IPS DF 19.7 (cell line): Measurements from ENCODE around the gene TMEM82.

Experiments used
- DNase-seq: peaks from one replicate; pipeline ENCODE4 v3.0.0-alpha.2; 2013; ENCODE audit warnings: low read depth, low spot score

Gene TMEM82

DNA sequence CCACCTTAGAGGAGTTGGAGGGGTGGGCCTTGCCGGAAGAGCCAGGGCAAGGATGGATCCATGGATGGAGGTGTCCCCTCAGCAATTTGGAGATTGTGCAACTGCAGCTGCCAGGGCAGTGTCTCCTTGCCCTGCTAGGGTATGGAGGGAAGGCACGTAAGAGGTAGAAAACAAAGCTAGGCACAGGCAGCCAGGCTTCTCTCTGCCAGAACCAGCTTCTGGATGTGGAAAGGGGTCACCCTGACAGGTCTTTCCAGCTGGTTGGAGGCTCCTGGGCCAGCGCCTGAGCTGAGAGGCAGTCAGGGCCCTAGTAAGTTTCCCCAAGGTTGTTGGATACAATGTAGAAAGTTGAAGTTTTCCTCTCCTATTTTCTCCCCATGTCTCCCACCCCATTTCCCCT lies 21.4 kb upstream of the TMEM82 start:
- no peak for DNase-seq

DNA sequence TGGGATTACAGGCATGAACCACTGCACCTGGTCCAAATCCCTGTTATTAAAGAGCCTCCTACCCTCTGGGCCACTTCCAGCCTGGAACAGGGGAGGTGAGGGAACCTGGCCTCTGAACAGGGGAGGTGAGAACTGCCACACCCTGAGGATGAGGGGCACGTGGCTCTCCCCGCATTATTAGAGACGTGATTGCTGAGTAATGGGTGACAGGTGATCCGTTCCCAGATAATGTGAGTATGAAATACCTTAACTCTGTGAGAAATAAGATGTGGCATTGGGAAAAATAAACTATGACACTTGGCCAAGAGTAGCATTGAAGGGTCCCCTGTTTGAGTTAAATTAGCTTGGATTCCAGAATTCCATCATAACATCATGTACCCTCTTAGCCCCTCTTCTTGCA lies 19.9 kb upstream of the TMEM82 start:
- DNase-seq, result no peak

DNA sequence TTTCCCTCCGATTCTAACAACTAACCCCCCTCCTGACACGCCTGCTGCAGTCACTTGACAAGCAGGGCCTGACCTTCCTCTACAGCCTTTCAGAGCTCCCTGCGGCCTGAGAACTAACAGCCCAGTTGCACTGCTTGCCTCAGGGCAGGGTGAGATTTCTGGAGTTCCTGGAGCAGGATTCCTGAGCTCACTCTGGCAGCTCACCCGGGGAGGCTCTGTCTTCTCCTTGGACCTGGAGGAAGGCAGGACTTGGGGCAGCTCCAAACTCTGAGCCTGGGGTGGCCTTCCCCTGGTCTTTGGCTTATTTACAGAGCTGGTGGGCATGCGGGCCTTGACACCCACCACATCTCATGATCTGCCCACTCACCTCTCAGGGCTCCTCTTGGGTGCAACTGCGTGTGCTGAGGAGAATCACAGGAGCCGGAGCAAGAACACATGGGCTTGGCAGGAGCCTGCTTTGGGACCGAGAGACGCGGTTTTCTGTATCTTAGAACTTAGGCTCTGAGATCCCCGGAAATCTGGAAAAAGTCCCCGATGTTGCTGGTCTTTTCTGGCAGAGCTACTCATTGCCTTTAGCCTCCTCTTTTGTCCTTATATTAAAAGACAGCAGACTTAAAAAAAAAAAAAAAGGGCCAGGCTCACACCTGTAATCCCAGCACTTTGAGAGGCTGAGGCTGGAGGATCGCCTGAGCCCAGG lies 19.3 kb upstream of the TMEM82 start:
- DNase-seq, result no peak

DNA sequence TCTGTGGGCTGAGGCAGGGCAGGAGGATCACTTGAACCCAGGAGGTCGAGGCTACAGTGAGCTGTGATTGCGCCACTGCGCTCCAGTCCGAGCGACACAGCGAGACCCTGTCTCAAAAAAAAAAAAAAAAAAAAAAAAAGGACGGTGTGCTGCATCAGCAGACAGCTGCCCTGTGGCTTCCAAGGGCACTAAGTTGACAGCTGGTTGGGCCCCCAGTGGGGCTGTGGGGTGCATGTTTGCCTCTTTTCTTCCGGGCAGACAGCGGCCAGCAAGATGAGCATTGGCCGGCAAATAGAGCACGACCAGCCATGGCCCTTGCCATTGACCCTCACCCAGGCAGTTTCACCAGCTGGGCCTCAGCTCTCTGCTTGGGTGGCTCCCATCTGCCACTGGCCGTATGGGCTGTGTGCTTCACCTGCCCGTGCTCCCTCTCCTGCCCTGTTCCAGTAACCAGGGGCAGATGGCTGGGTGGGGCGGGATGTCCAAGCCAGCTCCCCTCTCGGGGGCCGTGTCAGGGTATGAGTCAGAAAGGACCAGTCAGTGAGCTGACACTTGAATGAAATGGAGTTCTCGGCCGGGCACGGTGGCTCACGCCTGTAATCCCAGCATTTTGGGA lies 18.6 kb upstream of the TMEM82 start:
- no peak for DNase-seq

DNA sequence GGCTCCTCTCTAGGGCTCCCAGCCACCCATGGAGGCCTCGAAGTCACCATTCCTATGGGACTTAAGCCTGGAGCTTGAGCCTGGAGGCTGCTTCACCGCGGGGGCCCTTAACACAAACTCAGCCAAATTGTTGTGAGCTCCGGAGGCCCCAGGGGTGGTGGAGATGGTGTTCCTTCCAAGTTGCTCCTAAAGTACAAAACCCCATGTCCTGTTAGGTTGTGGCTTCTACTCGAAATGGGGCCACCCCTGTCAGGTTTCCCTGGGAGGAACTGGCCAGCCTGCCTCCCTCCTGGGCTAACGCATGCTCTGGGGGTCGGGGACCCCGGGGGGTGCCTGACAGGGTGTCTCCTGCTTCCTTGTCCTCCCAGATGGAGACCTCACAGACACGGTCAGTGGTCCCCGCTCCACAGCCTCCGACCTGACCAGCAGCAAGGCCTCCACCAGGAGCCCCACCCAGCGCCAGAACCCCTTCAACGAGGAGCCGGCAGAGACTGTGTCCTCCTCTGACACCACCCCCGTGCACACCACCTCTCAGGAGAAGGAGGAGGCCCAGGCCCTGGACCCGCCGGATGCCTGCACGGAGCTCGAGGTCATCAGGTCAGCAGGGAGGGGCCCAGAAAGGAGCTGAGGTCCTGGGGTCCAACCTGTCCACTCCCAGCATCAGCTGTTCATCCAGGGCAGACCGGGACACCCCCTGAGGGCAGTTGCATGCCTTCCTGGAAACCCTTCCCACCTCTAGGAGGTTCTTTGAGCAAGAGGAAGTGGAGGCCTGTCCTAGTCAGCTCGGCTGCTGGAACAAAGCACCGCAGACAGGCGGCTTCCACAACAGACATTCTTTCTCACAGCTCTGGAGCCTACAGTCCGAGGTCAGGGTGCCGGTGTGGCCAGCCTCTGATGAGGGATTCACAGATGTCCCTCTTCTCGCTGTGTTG lies 17.1 kb upstream of the TMEM82 start:
- no peak for DNase-seq

DNA sequence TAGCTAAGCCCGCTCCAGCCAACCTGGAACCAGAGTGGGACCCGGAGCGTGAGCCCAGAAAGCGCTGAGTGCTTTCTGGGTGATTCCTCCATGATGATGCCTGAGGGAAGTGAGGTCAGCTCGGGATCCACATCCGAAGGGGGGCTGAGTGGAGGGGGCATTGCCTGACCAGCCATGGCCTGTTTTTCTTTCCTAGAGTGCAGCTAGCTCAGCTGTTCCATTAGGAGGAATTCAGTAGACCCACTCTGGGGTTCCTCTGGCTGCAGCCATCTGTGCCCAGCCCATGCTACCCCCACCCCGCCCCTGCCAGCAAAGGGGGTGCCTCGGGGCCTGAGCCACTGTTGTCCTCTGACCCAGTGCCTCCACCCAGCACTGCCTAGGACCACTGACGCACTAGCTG lies 15.8 kb upstream of the TMEM82 start:
- DNase-seq, result no peak

DNA sequence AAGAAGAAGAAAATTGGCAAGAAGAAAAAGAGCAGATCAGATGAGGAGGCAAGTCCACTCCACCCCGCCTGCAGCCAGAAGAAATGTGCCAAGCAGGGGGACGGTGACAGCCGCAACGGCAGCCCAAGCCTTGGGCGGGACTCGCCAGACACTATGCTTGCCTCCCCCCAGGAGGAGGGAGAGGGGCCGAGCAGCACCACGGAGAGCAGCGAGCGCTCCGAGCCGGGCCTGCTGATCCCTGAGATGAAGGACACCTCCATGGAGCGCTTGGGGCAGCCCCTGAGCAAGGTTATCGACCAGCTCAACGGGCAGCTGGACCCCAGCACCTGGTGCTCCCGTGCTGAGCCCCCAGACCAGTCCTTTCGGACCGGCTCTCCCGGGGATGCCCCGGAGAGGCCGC lies 15.3 kb upstream of the TMEM82 start:
- no peak for DNase-seq

DNA sequence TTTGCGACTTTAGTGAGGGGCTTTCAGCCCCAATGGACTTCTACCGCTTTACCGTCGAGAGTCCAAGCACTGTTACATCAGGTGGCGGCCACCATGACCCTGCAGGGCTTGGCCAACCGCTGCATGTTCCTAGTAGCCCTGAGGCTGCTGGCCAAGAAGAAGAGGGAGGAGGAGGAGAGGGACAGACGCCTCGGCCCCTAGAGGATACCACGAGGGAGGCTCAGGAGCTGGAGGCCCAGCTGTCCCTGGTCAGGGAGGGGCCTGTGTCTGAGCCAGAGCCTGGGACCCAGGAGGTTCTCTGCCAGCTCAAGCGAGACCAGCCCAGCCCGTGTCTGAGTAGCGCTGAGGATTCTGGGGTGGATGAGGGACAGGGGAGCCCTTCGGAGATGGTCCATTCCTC lies 14.9 kb upstream of the TMEM82 start:
- DNase-seq, result no peak

DNA sequence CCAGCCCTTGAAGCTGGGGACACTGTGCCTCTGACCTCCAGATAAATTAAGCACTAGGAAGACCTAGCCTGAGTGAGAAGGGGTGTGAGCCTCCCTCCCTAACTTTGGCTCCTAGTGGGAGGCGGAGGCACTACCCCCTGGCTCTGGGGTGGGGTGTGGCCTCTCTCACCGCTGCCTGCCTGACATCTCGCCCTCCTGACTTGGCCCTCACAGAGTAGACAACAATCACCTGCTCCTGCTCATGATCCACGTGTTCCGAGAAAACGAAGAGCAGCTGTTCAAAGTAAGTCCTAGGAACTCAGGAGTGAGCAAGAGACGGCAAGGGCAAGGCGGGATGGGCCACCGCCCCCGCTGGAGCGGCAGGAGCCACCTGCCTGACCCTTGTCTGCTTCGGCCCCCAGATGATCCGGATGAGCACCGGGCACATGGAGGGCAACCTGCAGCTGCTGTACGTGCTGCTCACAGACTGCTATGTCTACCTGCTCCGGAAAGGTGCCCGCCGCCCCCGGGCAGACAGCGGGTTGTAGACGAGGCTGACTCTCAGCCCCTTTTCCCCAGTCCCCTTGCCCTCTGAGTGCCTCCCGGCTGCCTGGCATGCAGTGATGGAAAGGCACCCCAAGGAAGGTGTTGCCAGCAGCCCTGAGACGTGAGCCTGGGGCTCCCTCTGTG lies 14.3 kb upstream of the TMEM82 start:
- DNase-seq, result no peak

DNA sequence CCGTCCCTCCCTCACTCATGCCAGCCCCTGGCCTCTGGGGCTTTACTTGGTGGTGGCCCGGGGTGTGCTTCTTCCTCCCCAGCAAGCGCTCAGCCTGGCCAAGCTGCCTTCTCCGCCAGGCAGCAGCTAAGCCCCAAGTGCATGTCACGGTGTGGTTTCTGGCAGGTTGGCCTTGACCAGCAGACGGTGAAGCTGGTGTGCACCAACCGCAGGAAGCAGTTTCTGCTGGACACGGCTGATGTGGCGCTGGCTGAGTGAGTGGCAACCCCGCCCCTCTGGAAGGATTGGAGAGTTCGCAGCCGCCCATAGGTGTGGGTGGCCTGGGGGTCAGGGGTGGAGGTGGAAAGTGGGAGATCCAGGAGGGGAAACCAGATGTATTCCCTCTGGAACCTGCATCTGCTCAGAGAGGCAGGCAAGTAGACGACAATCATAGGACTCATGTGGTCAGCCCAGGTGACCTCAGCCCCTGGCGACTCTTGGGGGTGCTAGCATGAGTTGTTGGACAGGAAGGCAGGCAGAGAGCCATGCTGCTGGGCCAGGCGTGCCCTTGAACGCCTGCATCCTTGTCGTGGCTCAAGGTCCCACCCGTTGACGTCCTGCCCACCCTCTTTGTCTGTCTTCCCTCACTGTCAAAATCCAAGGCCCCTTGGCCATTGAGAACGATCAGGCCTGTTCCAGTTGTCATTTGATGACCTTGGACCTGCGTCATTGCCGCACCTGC lies 13.2 kb upstream of the TMEM82 start:
- no peak for DNase-seq

DNA sequence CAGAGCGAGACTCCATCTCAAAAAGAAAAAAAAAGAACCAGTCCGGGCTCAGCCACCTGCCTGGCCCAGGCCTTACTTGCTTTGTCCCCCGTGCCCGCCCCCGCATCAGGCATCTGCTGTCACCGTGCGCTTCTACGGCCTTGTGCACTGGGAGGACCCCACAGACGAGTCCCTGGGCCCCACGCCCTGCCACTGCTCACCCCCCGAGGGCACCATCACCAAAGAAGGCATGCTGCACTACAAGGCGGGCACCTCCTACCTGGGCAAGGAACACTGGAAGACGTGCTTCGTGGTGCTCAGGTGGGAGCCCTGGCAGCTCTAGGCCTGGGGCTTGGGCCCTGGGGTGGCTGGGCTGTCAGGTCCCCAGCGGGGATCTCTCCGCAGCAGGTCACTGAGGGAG lies 11.9 kb upstream of the TMEM82 start:
- DNase-seq, result no peak

DNA sequence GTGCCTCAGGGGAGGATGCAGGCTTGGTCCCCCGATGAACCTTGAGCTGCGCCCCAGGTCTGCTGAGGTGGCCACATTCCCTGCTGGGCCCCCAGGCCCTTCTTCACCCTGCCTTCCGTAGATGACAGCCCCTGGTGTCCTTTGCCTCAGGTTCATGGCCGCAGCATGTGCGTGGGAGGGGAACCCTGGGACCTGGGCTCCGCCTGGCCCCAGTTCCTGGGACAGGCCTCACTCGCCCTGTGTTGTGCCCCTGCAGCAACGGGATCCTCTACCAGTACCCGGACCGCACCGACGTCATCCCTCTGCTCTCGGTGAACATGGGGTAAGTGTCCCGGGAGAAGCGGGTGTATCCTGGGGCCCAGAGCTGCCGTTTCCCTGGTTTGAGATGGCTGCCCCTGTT lies 11.4 kb upstream of the TMEM82 start:
- DNase-seq, result no peak

DNA sequence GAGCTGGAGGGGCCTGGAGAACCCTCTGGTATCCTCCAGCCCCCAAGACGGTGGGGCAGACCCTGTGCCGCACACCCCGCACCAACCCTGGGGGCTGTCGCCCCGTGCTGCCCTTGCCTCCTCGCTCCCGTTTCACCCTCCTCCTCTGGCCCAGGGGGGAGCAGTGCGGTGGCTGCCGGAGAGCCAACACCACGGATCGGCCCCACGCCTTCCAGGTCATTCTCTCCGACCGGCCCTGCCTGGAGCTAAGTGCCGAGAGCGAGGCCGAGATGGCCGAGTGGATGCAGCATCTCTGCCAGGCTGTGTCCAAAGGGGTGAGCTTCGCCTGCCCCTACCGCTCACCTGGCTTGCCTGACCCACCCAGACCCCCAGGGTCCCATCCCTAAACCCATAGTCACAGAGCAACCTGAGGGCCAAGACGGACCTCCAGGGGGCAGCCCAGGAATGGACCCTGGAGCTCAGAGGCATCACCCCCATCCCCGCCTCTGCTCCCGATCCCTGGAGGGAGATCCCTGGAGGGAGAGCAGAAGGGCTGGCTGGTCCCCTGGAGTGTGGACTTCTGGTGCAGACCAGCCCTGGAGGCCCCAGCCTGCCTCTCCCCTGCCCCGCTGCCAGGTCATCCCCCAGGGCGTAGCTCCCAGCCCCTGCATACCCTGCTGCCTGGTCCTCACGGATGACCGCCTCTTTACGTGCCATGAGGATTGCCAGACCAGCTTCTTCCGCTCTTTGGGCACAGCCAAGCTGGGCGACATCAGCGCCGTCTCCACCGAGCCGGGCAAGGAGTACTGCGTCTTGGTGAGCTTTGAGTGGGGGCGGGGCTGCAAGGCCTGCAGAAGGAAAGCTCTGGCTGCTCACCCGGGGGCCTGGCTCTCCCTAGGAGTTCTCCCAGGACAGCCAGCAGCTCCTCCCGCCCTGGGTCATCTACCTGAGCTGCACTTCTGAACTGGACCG lies 10.3 kb upstream of the TMEM82 start:
- no peak for DNase-seq

DNA sequence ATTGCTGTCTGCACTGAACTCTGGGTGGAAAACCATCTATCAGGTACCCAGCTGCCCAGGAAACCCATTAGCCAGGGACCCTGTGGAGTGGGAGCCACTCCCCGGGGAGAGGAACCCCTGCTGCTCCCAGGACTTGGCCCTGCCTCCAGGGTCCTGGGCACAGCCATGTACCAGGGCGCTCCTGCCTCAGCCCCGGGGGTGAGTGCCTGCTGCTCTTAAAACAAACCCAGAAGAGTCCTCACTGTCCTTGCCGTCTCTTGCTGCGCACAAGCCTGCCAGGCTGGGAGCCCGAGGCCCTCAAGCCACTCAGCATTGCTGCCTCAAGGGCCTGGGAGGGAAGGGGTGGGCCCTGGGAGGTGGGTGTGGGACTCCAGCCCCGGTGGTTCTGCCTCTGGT lies 9.6 kb upstream of the TMEM82 start:
- no peak for DNase-seq

DNA sequence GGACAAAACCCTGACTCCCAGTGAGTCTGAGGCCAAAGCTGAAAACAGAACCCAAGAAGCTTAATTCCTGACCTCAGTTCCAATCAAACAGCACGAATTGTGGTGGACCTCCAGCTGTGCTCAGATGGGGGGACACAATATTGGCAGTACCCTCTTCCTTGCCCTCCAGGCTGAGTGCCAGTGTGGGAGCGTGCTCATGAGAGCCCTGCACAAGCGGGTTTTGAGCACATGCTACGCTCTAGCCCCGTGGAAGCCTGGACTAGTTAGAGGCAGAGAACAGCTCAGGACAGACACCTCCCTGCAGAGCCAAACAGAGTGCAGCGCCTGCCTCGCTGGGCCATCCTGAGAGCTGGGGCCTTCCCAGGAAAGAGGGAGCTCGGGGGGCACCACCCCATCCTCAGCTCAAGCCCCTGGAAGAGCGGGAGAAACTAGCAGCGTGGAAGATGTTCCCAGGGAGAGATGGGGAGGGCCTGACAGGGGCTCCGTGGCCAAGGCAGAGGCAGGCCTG lies 9.0 kb upstream of the TMEM82 start:
- no peak for DNase-seq

DNA sequence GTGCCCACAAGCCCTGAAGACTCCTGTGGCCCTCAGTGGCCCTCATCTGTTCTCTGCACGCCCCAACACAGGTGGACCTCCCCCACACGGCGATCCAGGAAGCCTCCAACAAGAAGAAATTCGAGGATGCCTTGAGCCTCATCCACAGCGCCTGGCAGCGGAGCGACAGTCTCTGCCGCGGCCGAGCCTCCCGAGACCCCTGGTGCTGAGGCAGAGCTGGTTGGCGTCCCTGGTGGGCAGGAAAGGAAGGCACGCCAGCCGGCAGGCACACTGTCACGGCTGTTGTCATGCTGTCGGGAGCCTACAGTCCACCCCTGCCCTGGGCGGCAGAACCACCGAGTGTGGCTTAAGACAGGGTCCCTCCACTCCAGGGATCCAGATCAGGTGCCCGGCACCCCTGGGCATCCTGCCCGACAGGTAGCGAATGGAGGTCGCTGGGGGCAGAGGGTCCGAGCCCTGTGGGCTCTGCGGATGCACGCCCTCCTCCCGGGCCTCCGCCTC lies 8.5 kb upstream of the TMEM82 start:
- no peak for DNase-seq

DNA sequence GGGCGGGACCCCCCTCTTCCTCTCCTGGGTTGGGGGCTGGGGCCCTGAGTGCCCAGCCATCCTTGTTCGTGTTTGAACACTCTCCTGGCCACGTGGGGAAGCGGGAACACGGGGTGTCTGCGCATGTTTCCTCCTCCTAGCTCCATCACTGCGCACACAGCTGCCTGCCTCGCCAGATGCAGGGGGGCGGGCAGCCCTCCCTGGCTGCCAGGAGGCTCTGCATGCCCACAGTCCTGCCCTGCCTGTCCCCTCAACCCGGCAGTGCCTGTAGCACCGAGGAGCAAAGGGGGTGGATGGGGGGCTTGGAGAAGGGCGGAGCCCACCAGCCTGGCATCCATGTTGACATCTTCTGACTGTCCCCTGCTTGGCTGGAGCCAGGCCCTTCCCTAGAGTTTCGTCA lies 8.0 kb upstream of the TMEM82 start:
- DNase-seq, result no peak

DNA sequence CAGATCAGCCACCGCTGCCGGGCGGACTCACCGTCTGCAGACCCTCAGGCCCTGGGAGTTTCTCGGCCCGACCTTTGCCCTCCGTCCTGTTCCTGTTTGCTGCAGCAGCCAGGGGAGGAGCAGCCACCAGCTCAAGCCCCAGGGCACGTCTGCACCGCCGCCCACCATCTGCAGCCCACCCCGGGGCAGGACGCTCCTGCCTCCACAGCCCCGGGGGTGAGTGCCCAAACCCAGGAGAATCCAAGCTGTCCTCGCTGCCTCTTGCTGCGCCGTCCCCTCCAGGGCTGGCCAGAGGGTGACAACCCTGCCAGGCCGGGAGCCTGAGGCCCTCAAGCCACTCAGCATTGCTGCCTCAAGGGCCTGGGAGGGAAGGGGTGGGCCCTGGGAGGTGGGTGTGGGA lies 7.4 kb upstream of the TMEM82 start:
- no peak for DNase-seq

DNA sequence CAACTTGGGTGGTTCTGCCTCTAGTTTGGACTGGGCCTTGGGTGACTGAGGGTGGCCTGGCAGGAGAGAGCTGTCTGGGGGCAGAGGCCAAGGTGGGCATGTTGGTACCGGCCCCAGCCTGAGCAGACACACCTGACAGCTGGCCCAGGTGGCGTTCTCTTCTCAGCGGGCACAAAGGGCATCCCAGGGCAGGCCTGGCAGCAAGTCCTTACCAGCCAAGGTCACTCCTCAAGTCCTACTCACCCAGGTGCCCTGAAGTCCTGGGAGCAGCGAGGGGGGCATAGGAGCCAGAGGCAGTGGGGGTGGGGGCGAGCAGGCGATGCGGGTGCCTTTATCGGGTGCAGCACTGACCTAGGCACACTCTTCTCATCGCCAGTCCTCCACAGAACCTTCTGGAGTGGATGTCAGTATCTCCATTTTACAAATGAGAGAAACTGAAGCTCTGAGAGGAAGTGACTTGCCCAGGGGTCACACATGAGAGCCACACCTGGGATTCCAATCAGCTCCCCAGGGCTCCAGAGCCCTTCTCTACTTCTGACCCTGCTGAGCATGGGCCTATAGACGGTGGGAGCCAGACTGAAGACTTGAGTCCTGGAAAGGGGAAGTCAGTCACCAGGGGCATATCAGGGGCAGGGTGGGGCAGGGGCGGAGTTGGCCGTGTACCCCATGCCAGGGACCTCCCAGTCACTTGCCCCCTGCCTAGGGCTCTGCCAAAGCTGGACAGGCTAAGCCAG lies 6.8 kb upstream of the TMEM82 start:
- DNase-seq, result no peak
